ENCODE measurements around the gene ABCA7. TPM values are rescaled to one million over a fixed set of nuclear protein-coding genes. Genes with fewer than 3 reads are reported as not detected.

The ABCA7 gene
- total RNA-seq, 4 donors from 2014 or later: 3.9 to 9.5 (median 6.9) TPM

- no peak for DNase-seq (ENCODE audit: extremely low spot score)
- Histone ChIP-seq H3K27me3 (peaks cover 7 to 32% (median 17%) of the 10 kb centered on the region in 4 donors), H3K27ac (replicated peaks in 1 of 4) (no peak overlapping the region), H3K36me3 (peaks cover 17 to 66% (median 58%) of the 10 kb centered on the region in 4 donors), H3K4me1 (peaks cover 11 to 18% (median 16%) of the 10 kb centered on the region in 4 donors), H3K4me3 (no peak overlapping the region), H3K9me3 (no peaks in the 10 kb centered on the region)
- TF ChIP-seq, protein P1, sequence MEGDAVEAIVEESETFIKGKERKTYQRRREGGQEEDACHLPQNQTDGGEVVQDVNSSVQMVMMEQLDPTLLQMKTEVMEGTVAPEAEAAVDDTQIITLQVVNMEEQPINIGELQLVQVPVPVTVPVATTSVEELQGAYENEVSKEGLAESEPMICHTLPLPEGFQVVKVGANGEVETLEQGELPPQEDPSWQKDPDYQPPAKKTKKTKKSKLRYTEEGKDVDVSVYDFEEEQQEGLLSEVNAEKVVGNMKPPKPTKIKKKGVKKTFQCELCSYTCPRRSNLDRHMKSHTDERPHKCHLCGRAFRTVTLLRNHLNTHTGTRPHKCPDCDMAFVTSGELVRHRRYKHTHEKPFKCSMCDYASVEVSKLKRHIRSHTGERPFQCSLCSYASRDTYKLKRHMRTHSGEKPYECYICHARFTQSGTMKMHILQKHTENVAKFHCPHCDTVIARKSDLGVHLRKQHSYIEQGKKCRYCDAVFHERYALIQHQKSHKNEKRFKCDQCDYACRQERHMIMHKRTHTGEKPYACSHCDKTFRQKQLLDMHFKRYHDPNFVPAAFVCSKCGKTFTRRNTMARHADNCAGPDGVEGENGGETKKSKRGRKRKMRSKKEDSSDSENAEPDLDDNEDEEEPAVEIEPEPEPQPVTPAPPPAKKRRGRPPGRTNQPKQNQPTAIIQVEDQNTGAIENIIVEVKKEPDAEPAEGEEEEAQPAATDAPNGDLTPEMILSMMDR (IDR thresholded peaks at IDR 0.05): no peak
- TF ChIP-seq EP300 (IDR thresholded peaks at IDR 0.05) (no peak), POLR2AphosphoS5 (IDR thresholded peaks at IDR 0.05) (no peak), POLR2A (IDR thresholded peaks at IDR 0.05; ENCODE audit: low read depth) (no peak)
- WGBS: 93% methylated on average over 6 of the region's 42 CpGs
- intact Hi-C loops (cut with DNase I): no loop called here
These were observed 47.8 kb upstream of the ABCA7 start for GRCh38 chr19:991932-992669.

DNA sequence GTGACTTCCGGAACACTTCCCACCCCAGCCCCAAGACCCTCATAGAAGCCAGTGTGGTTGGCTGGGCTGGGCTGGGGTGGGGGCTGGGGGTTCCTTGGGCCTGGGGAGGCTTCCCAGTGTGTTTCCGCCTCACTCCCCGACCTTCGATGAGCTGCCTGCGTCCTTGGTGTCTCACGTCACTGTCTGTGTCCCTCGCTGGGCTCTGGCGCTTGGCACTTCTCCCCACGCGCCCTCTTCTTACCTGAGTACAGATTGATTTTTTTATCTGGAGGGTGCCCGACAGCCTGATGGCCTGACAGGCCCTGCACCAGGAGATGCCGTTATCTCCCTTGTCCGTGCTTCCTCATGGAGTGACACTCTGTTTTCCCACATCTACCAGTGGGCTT is 47.2 kb upstream of the ABCA7 start:
- intact Hi-C loops (cut with DNase I): no loop called here
- no peak overlapping the region for H3K27ac ChIP-seq (replicated peaks in 1 of 4)
- H3K27me3 ChIP-seq: peaks cover 7 to 37% (median 21%) of the 10 kb centered on the region in 4 donors
- no peaks in the 10 kb centered on the region for H3K9me3 ChIP-seq
- DNase-seq (ENCODE audit: extremely low spot score): no peak
- no peak overlapping the region for H3K4me3 ChIP-seq
- 89% methylated on average over 13 of the region's 13 CpGs for WGBS
- H3K4me1 ChIP-seq: peaks cover 11 to 18% (median 16%) of the 10 kb centered on the region in 4 donors
- peaks cover 17 to 60% (median 56%) of the 10 kb centered on the region in 4 donors for H3K36me3 ChIP-seq
- TF ChIP-seq POLR2A (IDR thresholded peaks at IDR 0.05; ENCODE audit: low read depth) (no peak), POLR2AphosphoS5 (IDR thresholded peaks at IDR 0.05) (no peak), EP300 (IDR thresholded peaks at IDR 0.05) (no peak)
- TF ChIP-seq, protein P1 (IDR thresholded peaks at IDR 0.05): no peak

GRCh38 chr19:993361-993830 is 46.5 kb upstream of the ABCA7 start:
- H3K9me3 ChIP-seq: no peaks in the 10 kb centered on the region
- intact Hi-C loops (cut with DNase I): no loop called here
- no peak for DNase-seq (ENCODE audit: extremely low spot score)
- H3K27me3 ChIP-seq: peaks cover 7 to 45% (median 26%) of the 10 kb centered on the region in 4 donors
- H3K36me3 ChIP-seq: peaks cover 12 to 57% (median 53%) of the 10 kb centered on the region in 4 donors
- WGBS: 85% methylated on average over 7 of the region's 17 CpGs
- TF ChIP-seq EP300 (IDR thresholded peaks at IDR 0.05) (no peak), POLR2AphosphoS5 (IDR thresholded peaks at IDR 0.05) (no peak), POLR2A (IDR thresholded peaks at IDR 0.05; ENCODE audit: low read depth) (no peak)
- TF ChIP-seq, protein P1 (IDR thresholded peaks at IDR 0.05): no peak
- no peak overlapping the region for H3K4me3 ChIP-seq
- H3K27ac ChIP-seq (replicated peaks in 1 of 4): no peak overlapping the region
- peaks cover 11 to 18% (median 16%) of the 10 kb centered on the region in 4 donors for H3K4me1 ChIP-seq

- no peak for DNase-seq (ENCODE audit: extremely low spot score)
- Histone ChIP-seq H3K4me1 (peaks cover 11 to 18% (median 16%) of the 10 kb centered on the region in 4 donors), H3K9me3 (no peaks in the 10 kb centered on the region), H3K36me3 (peaks cover 10 to 53% (median 49%) of the 10 kb centered on the region in 4 donors), H3K27ac (replicated peaks in 1 of 4) (no peak overlapping the region), H3K27me3 (peaks cover 9 to 50% (median 30%) of the 10 kb centered on the region in 4 donors), H3K4me3 (no peak overlapping the region)
- 88% methylated on average over 14 of the region's 43 CpGs for WGBS
- TF ChIP-seq EP300 (IDR thresholded peaks at IDR 0.05) (no peak), POLR2A (IDR thresholded peaks at IDR 0.05; ENCODE audit: low read depth) (no peak), POLR2AphosphoS5 (IDR thresholded peaks at IDR 0.05) (no peak)
- TF ChIP-seq, protein P1 (IDR thresholded peaks at IDR 0.05): no peak
- intact Hi-C loops (cut with DNase I): no loop called here
These were observed 46.0 kb upstream of the ABCA7 start for GRCh38 chr19:993831-994393.

Measured in esophagus muscularis mucosa (tissue), 4 donors.